ENCODE measurements around the gene KCTD1. TPM values are rescaled to one million over a fixed set of nuclear protein-coding genes. Genes with fewer than 3 reads are reported as not detected.

The KCTD1 gene
- total RNA-seq, 2 experiments from 2014 or later, result 10.1 to 10.3 TPM

DNA sequence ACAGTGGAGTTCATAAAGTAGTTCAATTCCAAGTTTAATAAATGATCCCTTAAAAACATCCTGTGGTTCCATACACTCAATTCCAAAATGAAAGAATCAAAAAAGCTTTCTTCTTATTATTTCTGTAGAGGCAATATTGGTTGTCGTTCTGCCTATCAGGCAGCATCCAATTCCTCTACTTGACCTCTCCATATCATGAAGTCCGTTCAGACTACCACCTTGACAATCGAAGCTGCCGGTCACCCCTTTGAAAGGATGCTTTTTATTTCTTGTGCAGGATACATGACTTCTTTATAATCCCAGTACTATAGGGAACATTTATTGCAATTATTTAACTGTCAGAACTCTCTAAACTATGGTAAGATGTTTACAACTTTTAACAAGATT, 3.3 kb upstream of the KCTD1 start:
- H3K36me3 ChIP-seq (ENCODE audit: insufficient read depth, low read length), result no peaks in the 10 kb centered on the region
- POLR2A ChIA-PET, result interaction anchor here (1.2 kb wide), 2 partner anchors 9 to 41 kb away, joined by 3 to 5 read pairs; no protein-coding TSS in a partner anchor
- H3K4me2 ChIP-seq (ENCODE audit: low read length), result no peak overlapping the region
- H3K4me3 ChIP-seq (ENCODE audit: low read depth, low read length, poor library complexity, severe bottlenecking), result no peak overlapping the region
- no peak overlapping the region for H3K27ac ChIP-seq (ENCODE audit: low read depth, low read length, poor library complexity, severe bottlenecking)
- no peak for DNase-seq (ENCODE audit: low spot score)
- no TSS peak for BruUV-seq (replicated peaks)
- peaks cover 16% of the 10 kb centered on the region for H3K4me1 ChIP-seq (ENCODE audit: insufficient read depth, low read length, poor library complexity, severe bottlenecking)
- H4K20me1 ChIP-seq (ENCODE audit: insufficient read depth, low read length), result no peaks in the 10 kb centered on the region
- H3K9me3 ChIP-seq (ENCODE audit: low read length), result no peaks in the 10 kb centered on the region
- H2AFZ ChIP-seq (ENCODE audit: low read length), result no peak overlapping the region
- intact Hi-C loops (cut with micrococcal nuclease; ENCODE audit: unreplicated experiment), result no loop called here
- H3K79me2 ChIP-seq (ENCODE audit: insufficient read depth, low read depth, low read length), result no peaks in the 10 kb centered on the region
- TF ChIP-seq, protein P1, sequence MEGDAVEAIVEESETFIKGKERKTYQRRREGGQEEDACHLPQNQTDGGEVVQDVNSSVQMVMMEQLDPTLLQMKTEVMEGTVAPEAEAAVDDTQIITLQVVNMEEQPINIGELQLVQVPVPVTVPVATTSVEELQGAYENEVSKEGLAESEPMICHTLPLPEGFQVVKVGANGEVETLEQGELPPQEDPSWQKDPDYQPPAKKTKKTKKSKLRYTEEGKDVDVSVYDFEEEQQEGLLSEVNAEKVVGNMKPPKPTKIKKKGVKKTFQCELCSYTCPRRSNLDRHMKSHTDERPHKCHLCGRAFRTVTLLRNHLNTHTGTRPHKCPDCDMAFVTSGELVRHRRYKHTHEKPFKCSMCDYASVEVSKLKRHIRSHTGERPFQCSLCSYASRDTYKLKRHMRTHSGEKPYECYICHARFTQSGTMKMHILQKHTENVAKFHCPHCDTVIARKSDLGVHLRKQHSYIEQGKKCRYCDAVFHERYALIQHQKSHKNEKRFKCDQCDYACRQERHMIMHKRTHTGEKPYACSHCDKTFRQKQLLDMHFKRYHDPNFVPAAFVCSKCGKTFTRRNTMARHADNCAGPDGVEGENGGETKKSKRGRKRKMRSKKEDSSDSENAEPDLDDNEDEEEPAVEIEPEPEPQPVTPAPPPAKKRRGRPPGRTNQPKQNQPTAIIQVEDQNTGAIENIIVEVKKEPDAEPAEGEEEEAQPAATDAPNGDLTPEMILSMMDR (conservative IDR thresholded peaks at IDR 0.05; ENCODE audit: low read length), result no peak
- no peak for TF ChIP-seq EZH2phosphoT487 (IDR thresholded peaks at IDR 0.05; ENCODE audit: borderline replicate concordance, low read depth, low read length)
- no peaks in the 10 kb centered on the region for H3K9me2 ChIP-seq (ENCODE audit: insufficient read depth, low read length)
- CTCF ChIA-PET (ENCODE audit: unreplicated experiment), result no interaction called here

DNA sequence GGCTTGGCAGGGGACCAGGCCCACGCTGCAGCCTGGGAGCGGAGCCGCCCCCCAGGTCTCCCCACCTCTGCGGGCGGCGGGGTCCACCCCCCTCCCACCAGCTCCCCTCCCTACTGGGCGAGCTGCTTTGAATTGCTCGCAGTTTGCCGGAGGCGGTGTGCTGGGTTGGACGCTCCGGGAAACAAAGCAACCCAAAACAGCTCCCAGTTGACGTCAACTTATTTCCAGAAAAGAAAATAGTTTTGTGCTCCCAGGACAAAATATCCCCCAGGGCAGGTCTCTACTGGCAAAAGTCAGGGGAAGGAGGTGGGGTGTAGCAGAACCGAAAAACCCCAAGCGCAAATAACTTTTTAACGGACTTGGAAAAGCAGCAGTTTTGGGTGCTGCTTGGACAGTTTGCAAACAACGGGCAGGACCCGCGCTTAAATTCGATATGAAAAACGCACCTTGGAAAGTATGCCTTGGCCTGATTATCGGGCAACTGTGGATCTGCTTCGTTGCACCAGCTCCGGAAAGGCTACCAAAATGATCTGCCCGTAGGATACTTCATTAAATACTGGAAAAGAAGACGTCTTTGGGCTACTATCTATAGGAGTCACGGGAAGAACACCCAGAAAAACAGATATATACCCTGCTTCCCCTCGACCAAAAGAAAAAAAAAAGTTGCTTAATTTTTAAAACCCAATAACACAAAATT, 2.8 kb upstream of the KCTD1 start:
- no peak overlapping the region for H2AFZ ChIP-seq (ENCODE audit: low read length)
- intact Hi-C loops (cut with micrococcal nuclease; ENCODE audit: unreplicated experiment), result no loop called here
- no TSS peak for BruUV-seq (replicated peaks)

More for the DNA sequence above, 2.8 kb upstream of the KCTD1 start:
- no peaks in the 10 kb centered on the region for H3K9me2 ChIP-seq (ENCODE audit: insufficient read depth, low read length)
- TF ChIP-seq, protein P1 (conservative IDR thresholded peaks at IDR 0.05; ENCODE audit: low read length), result no peak
- TF ChIP-seq EZH2phosphoT487 (IDR thresholded peaks at IDR 0.05; ENCODE audit: borderline replicate concordance, low read depth, low read length), result no peak
- no peaks in the 10 kb centered on the region for H3K9me3 ChIP-seq (ENCODE audit: low read length)
- POLR2A ChIA-PET, result no interaction called here
- peaks cover 21% of the 10 kb centered on the region for H3K4me1 ChIP-seq (ENCODE audit: insufficient read depth, low read length, poor library complexity, severe bottlenecking)
- no peaks in the 10 kb centered on the region for H3K36me3 ChIP-seq (ENCODE audit: insufficient read depth, low read length)
- CTCF ChIA-PET (ENCODE audit: unreplicated experiment), result no interaction called here
- no peaks in the 10 kb centered on the region for H3K79me2 ChIP-seq (ENCODE audit: insufficient read depth, low read depth, low read length)
- no peak overlapping the region for H3K4me3 ChIP-seq (ENCODE audit: low read depth, low read length, poor library complexity, severe bottlenecking)
- H3K4me2 ChIP-seq (ENCODE audit: low read length), result no peak overlapping the region
- H3K27ac ChIP-seq (ENCODE audit: low read depth, low read length, poor library complexity, severe bottlenecking), result no peak overlapping the region
- no peaks in the 10 kb centered on the region for H4K20me1 ChIP-seq (ENCODE audit: insufficient read depth, low read length)
- no peak for DNase-seq (ENCODE audit: low spot score)

Measured in OCI-LY7 (cell line).